ENCODE measurements around the gene DGKI.

Gene DGKI

DNA sequence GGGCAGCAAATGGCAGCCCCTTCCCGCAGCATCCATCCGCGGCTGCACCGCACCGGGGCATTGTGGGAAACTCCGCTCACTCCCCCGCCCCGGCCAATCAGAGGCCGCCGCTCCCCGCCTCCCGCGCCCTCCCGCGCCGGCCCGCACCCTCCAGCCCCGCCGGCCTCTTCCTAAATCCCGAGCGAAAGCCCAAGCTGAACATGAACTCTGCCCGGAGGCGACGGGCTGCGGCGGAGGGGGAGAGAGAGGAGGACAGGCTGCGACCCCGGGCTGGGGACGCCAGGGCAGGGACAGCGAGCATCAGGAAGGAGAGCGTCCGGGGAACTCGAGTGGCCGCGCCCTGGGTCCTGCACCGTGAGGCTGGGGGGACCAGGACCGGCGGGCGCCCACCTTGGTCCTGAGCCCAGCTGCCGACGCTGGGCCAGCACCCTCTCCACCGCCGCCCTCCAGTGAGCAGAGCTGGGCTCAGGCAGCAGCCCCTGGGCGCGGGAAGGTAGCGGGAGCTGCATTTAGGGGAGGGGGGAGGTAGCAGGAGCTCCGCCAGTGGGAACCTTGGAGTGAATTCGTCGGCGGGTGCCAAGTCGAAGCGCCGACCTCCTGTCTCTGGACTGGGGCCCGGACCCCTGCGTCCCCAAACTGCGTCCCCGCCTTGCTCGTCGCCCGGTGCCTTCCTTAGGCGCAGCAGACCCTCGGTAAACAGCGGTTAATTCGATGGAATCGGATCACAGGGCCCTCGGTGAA lies at the start of gene DGKI:
TSS of gene DGKI (minus strand) at position 148 of the 741 bp plus-strand sequence.
- Histone ChIP-seq H3K27ac (no peak within 1 kb of the TSS), H3K4me3 (IDR thresholded peaks at IDR 0.05; ENCODE audit: insufficient read depth, low read depth, low read length) (no peak within 1 kb of the TSS), H3K4me2 (peak within 1 kb of the TSS; percentile 32), H2AFZ (ENCODE audit: low read depth) (peak within 1 kb of the TSS; percentile 26), H3K4me1 (ENCODE audit: low read depth, poor library complexity, severe bottlenecking) (peaks cover 14% of the 10 kb centered on the region), H3K36me3 (ENCODE audit: insufficient read depth) (no peaks in the 10 kb centered on the region), H3K27me3 (ENCODE audit: insufficient read depth, low read depth) (peaks cover 7% of the 10 kb centered on the region; the same call in 1 of the 2 replicates), H3K79me2 (ENCODE audit: insufficient read depth, low read depth) (no peaks in the 10 kb centered on the region), H3K9ac (no peak within 1 kb of the TSS), H4K20me1 (ENCODE audit: insufficient read depth) (no peaks in the 10 kb centered on the region)
- TF ChIP-seq CTCF (conservative IDR thresholded peaks at IDR 0.05; ENCODE audit: low read depth, low read length): no peak

DNA sequence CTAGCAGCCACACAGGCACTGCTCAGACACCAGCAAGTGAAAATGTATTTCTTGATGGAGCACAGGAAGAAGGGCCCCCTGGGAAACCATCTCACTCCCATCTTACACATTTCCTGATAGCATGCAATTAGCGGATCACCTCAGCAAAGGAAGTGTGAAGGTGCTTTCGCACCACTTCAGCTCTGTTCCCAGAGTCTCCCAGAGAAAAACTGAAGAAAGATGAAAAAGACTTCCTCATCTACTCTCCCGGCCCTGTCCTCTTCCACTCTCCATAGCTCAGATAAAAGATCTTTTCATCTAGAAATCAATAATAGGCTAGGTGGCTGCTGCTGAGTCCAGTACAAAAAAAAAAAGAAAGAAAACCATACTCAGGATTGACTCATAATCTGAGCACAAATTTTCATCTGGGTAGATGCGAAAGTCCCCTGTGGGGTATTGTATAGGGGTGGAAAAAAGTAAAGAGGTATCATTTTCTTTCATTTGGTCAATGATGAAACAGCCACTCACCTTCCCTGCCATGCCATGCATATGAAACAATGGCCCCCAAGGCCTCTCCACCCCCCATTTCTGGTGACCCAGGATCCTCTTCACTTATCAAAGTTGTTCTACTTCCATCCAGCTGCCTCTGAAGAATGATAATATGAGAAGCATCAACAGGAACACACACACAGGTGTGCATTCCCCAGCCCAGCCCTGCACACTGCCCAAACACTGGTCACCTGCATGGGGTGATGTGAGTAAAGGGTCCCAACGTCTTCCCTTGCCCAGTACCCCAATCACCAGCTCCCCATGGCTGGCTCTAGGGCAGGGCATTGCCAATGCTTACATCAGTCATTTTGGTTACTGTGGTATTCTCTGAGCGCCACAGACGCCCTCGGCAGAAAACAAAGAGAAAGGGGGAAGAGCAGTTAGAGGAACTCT lies 48.8 kb upstream of the DGKI start:
- Histone ChIP-seq H3K4me3 (IDR thresholded peaks at IDR 0.05; ENCODE audit: insufficient read depth, low read depth, low read length) (no peak overlapping the region), H3K36me3 (ENCODE audit: insufficient read depth) (no peaks in the 10 kb centered on the region; the same call in 1 of the 2 replicates), H2AFZ (ENCODE audit: low read depth) (no peak overlapping the region)

GRCh38 chr7:137893143-137893742 lies 46.5 kb upstream of the DGKI start:
- H3K79me2 ChIP-seq (ENCODE audit: insufficient read depth, low read depth): no peaks in the 10 kb centered on the region
- H3K4me3 ChIP-seq (IDR thresholded peaks at IDR 0.05; ENCODE audit: insufficient read depth, low read depth, low read length): no peak overlapping the region
- no peak overlapping the region for H3K27ac ChIP-seq
- no peak for TF ChIP-seq CTCF (conservative IDR thresholded peaks at IDR 0.05; ENCODE audit: low read depth, low read length)
- no peak overlapping the region for H2AFZ ChIP-seq (ENCODE audit: low read depth)
- H3K4me1 ChIP-seq (ENCODE audit: low read depth, poor library complexity, severe bottlenecking): peaks cover 14% of the 10 kb centered on the region
- no peak overlapping the region for H3K4me2 ChIP-seq
- no peaks in the 10 kb centered on the region; the same call in 1 of the 2 replicates for H3K36me3 ChIP-seq (ENCODE audit: insufficient read depth)
- H4K20me1 ChIP-seq (ENCODE audit: insufficient read depth): no peaks in the 10 kb centered on the region
- H3K9ac ChIP-seq: no peak overlapping the region
- no peaks in the 10 kb centered on the region for H3K27me3 ChIP-seq (ENCODE audit: insufficient read depth, low read depth)

More for the DNA sequence above, 48.8 kb upstream of the DGKI start:
- H3K79me2 ChIP-seq (ENCODE audit: insufficient read depth, low read depth): no peaks in the 10 kb centered on the region
- no peak overlapping the region for H3K4me2 ChIP-seq
- peaks cover 20% of the 10 kb centered on the region for H3K4me1 ChIP-seq (ENCODE audit: low read depth, poor library complexity, severe bottlenecking)
- H3K27ac ChIP-seq: no peak overlapping the region
- H3K27me3 ChIP-seq (ENCODE audit: insufficient read depth, low read depth): no peaks in the 10 kb centered on the region
- H4K20me1 ChIP-seq (ENCODE audit: insufficient read depth): no peaks in the 10 kb centered on the region
- no peak for TF ChIP-seq CTCF (conservative IDR thresholded peaks at IDR 0.05; ENCODE audit: low read depth, low read length)
- H3K9ac ChIP-seq: no peak overlapping the region

- Histone ChIP-seq H3K4me2 (no peak overlapping the region), H4K20me1 (ENCODE audit: insufficient read depth) (no peaks in the 10 kb centered on the region), H3K9ac (no peak overlapping the region), H3K36me3 (ENCODE audit: insufficient read depth) (no peaks in the 10 kb centered on the region), H3K27ac (no peak overlapping the region), H2AFZ (ENCODE audit: low read depth) (no peak overlapping the region), H3K4me3 (IDR thresholded peaks at IDR 0.05; ENCODE audit: insufficient read depth, low read depth, low read length) (no peak overlapping the region), H3K79me2 (ENCODE audit: insufficient read depth, low read depth) (no peaks in the 10 kb centered on the region), H3K27me3 (ENCODE audit: insufficient read depth, low read depth) (no peaks in the 10 kb centered on the region), H3K4me1 (ENCODE audit: low read depth, poor library complexity, severe bottlenecking) (peaks cover 6% of the 10 kb centered on the region)
- no peak for TF ChIP-seq CTCF (conservative IDR thresholded peaks at IDR 0.05; ENCODE audit: low read depth, low read length)
Measured at GRCh38 chr7:137891016-137891655, 44.4 kb upstream of the DGKI start.

All from KMS-11 (cell line).